ENCODE measurements around the gene BARX1.

GRCh38 chr9:93963969-93964368 lies 8.8 kb upstream of the BARX1 start:
- TF ChIP-seq CTCF (IDR thresholded peaks at IDR 0.05; ENCODE audit: poor library complexity, severe bottlenecking) (no peak), MXI1 (conservative IDR thresholded peaks at IDR 0.05; ENCODE audit: poor library complexity, severe bottlenecking) (no peak), REST (IDR thresholded peaks at IDR 0.05; ENCODE audit: borderline replicate concordance) (no peak), EP300 (conservative IDR thresholded peaks at IDR 0.05; ENCODE audit: poor library complexity, severe bottlenecking) (no peak), RAD21 (conservative IDR thresholded peaks at IDR 0.05) (no peak), POLR2AphosphoS5 (IDR thresholded peaks at IDR 0.05) (no peak), EZH2 (IDR thresholded peaks at IDR 0.05; ENCODE audit: borderline replicate concordance, insufficient read depth, low read length, poor library complexity, severe bottlenecking) (no peak), SMC3 (conservative IDR thresholded peaks at IDR 0.05; ENCODE audit: poor library complexity) (no peak), TAF1 (IDR thresholded peaks at IDR 0.05; ENCODE audit: low read depth) (no peak)

Measured in neural cell (in vitro differentiated cells).